C4-2B (cell line): ENCODE results near the gene KCNQ1.

Experiments used
- CTCF ChIP-seq: fragments of 450-650 bp; conservative IDR thresholded peaks from 2 replicates; pipeline ENCODE4 v1.5.1; 2017; ENCODE audit warnings: mild to moderate bottlenecking
- ZFX ChIP-seq: fragments of 450-650 bp; IDR thresholded peaks from 2 replicates; pipeline ENCODE4 v1.6.1; 2017

GRCh38 chr11:2863276-2863618 lies 418.4 kb downstream of the KCNQ1 start:
- no peak for TF ChIP-seq CTCF
- TF ChIP-seq ZFX: no peak
